Globus pallidus (tissue), 1 donor: ENCODE measurements around the gene PXYLP1.
A peak's percentile ranks its signal among the peaks of the same experiment; 100 is the strongest.
"Not testable (repeated sequence)": the region's sequence is repeated elsewhere in the genome, so short reads cannot be mapped to it uniquely, and the experiment has no call there.

Experiments used
- DNase-seq: peaks from one replicate; pipeline ENCODE4 v3.0.0-alpha.2; 2015; ENCODE audit warnings: low spot score

The PXYLP1 gene

GRCh38 chr3:141231101-141231951 lies at the start of gene PXYLP1:
Gene PXYLP1 (plus strand): TSS chr3:141231825. CDS start chr3:141260176, 28,351 bp downstream.
- DNase-seq: peak; percentile 86

GRCh38 chr3:141183606-141184005 lies 48.0 kb upstream of the PXYLP1 start:
- no peak for DNase-seq

- DNase-seq: no peak
Observed at GRCh38 chr3:141184430-141184829, 47.2 kb upstream of the PXYLP1 start.

- DNase-seq: no peak
Observed at GRCh38 chr3:141191097-141191749, 40.4 kb upstream of the PXYLP1 start.

- peak; percentile 92 for DNase-seq
Observed at GRCh38 chr3:141192345-141192744, 39.3 kb upstream of the PXYLP1 start.

GRCh38 chr3:141193066-141193830 lies 38.4 kb upstream of the PXYLP1 start:
- DNase-seq: no peak

- DNase-seq: no peak
Observed at GRCh38 chr3:141201122-141201521, 30.5 kb upstream of the PXYLP1 start.

- DNase-seq: no peak
Observed at GRCh38 chr3:141202682-141203081, 28.9 kb upstream of the PXYLP1 start.

- no peak for DNase-seq
Observed at GRCh38 chr3:141203866-141204265, 27.8 kb upstream of the PXYLP1 start.

- DNase-seq: no peak
Observed at GRCh38 chr3:141204343-141204742, 27.3 kb upstream of the PXYLP1 start.

GRCh38 chr3:141211306-141211705 lies 20.3 kb upstream of the PXYLP1 start:
- not testable (repeated sequence) for DNase-seq

GRCh38 chr3:141212101-141212500 lies 19.5 kb upstream of the PXYLP1 start:
- no peak for DNase-seq

- DNase-seq: no peak
Observed at GRCh38 chr3:141212555-141212954, 19.1 kb upstream of the PXYLP1 start.

GRCh38 chr3:141216975-141217374 lies 14.7 kb upstream of the PXYLP1 start:
- DNase-seq: no peak

- DNase-seq: no peak
Observed at GRCh38 chr3:141217389-141217788, 14.2 kb upstream of the PXYLP1 start.

- DNase-seq: no peak
Observed at GRCh38 chr3:141218162-141218835, 13.3 kb upstream of the PXYLP1 start.

- no peak for DNase-seq
Observed at GRCh38 chr3:141218926-141219325, 12.7 kb upstream of the PXYLP1 start.

- DNase-seq: no peak
Observed at GRCh38 chr3:141223673-141224166, 7.9 kb upstream of the PXYLP1 start.

- no peak for DNase-seq
Observed at GRCh38 chr3:141225939-141226338, 5.7 kb upstream of the PXYLP1 start.

GRCh38 chr3:141227216-141227615 lies 4.4 kb upstream of the PXYLP1 start:
- DNase-seq: no peak

- no peak for DNase-seq
Observed at GRCh38 chr3:141227752-141228151, 3.9 kb upstream of the PXYLP1 start.

GRCh38 chr3:141228395-141228794 lies 3.2 kb upstream of the PXYLP1 start:
- DNase-seq: no peak
